Stimulated activated CD4-positive, alpha-beta T cell treated with anti-CD3 and anti-CD28 coated beads, Interleukin-12 subunit alpha, Interleukin-12 subunit beta, amount 100 ng/mL, for 4 hours (primary cell): ENCODE results near the gene CACNA1D.
"Not testable (repeated sequence)": the region's sequence is repeated elsewhere in the genome, so short reads cannot be mapped to it uniquely, and the experiment has no call there.

ENCODE experiments used
- DNase-seq: peaks from one replicate; pipeline ENCODE4 v3.0.0-alpha.2; 2020

Gene CACNA1D

GRCh38 chr3:53664812-53665211 is 170.4 kb downstream of the CACNA1D start:
- not testable (repeated sequence) for DNase-seq

DNA sequence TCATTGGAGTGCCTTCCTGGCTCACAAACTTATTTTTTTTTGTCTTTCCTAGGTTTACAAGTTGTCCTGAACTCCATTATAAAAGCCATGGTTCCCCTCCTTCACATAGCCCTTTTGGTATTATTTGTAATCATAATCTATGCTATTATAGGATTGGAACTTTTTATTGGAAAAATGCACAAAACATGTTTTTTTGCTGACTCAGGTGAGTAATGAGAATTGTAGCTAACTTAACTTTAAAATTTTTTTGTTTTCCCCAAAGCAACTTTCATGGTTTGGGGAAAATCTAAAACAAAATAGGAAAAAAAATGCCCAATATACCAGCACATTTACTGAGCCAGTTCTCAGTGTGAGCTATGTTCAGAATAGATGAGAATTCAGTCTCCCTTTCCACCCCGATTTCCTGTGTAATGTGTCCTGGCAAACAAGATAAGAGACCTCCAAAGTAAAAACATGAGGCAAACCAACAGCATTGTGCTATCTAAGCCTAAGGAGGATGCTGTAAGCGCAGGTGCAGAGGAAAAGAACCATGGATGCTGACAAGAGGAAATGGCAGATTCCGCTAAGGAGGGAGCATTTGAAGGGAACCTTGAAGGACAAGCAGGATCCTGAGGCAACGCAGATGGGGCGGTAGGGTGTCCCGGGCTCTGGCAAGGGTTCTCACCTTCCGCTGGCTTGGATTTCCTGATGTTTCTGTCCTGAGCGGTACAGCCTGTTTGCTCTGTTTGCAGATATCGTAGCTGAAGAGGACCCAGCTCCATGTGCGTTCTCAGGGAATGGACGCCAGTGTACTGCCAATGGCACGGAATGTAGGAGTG is 171.4 kb downstream of the CACNA1D start:
- DNase-seq: no peak

DNA sequence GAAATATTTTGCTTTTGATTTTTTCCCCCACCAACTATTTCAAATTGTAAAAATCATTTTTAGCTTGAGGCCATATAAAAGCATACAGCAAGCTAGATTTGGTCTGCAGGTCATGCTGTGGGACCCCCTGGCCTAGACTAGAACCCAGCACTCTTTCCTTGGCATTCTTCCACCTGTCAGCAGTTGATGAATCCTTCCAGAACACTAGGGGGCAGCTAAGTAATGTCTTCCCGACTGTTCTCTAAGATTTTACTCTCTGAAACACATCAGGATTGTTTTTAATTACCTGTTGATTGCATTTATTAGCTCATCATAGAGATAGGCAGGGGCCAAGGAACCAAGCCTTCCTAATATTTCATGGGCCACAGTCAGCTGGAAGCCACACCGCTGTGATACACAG is 174.5 kb downstream of the CACNA1D start:
- no peak for DNase-seq

- DNase-seq: no peak
Observed at GRCh38 chr3:53670721-53671120, 176.3 kb downstream of the CACNA1D start.

DNA sequence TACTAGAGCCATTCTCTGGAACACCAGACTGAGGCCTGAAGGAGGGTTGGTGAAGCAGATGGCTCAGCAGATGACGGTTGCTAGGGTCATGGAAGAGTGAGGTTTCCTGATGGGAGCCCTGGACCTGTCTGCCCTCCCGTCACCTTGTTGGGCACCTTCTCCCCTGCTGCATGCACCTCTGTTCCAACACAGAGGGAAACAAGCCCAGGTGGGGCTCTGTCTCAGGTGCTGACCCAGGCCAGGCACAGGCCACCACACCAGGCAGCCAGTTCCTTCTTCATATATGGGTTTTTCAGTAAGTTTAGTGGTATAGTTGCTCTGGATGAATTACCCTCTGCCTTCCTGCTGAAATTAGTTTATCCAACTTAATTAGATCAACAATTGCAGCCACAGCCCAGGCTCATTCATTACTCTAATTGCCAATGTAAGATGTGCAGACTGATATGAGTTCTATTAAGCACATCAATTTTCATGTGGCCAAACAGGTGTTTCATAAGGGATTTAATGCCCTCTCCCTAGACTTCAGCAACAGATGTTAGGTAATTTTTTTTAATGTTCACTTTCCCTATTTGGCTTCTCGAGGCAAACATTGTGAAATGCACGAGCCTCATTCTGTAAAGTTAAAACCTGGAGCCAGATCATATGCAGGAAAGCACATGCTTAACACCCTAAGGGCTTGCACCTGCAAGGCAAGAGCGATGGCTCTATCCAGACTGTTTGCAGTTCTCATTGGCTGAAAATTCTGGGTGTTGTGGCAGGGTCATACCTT is 177.0 kb downstream of the CACNA1D start:
- DNase-seq: no peak

- DNase-seq: no peak
Observed at GRCh38 chr3:53671961-53672299, 177.5 kb downstream of the CACNA1D start.

DNA sequence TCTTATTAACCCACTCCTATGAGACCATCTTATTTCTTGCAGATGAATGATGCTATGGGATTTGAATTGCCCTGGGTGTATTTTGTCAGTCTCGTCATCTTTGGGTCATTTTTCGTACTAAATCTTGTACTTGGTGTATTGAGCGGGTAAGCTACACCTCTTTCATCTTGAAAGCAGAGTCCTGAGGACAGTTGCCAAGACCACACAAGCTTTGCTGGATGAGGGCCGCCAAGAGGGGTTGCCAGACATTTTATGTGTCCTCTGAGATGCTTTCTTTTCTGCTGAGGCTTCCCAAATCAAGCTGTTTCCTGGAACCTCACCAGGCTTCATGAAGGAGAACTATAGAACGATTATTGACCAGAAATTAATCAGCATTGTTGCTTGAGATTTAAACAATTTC is 178.6 kb downstream of the CACNA1D start:
- no peak for DNase-seq

GRCh38 chr3:53673722-53674350 is 179.4 kb downstream of the CACNA1D start:
- no peak for DNase-seq

GRCh38 chr3:53674582-53674981 is 180.2 kb downstream of the CACNA1D start:
- no peak for DNase-seq

GRCh38 chr3:53675022-53675697 is 180.7 kb downstream of the CACNA1D start:
- DNase-seq: no peak

- no peak for DNase-seq
Observed at GRCh38 chr3:53675942-53676341, 181.5 kb downstream of the CACNA1D start.

GRCh38 chr3:53677413-53677812 is 183.0 kb downstream of the CACNA1D start:
- no peak for DNase-seq

- DNase-seq: no peak
Observed at GRCh38 chr3:53680028-53680427, 185.6 kb downstream of the CACNA1D start.

DNA sequence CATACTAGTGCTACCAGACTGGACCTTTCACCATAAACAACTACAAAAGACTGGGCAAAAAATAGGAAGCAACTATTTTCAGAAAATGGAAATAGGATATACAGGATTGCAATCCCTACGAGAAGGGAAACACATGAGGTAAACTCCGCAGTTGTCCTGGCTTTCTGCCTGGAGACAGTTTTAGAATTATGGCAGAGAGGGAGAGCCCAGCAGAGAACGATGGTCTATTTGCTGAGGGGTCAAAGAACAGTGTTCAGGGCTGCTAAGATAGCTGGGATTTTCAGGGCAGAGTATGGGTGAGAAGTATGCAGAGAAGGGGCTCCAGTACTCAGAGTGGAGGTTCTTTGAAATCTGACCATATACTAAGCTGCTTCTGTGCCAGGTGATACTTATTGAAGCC is 188.4 kb downstream of the CACNA1D start:
- DNase-seq: no peak

DNA sequence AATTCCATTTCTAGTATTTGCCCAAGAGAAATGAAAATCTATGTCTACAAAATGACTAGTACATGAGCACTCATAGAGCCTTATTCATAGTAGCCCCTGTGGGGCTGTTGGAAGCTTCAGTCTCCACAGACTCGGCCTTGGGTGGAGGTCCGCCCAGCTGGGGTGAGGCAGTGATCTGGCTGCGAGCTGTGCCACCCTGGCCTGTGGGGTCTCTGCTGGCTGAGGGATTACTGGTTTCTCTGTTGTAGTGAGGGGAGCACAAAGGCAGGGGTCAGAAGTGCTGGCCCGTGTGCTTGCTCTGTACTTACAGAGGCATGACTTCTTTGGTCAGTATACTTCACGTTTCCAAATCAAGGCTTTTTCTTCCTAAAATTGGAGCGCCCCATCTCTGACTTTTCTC is 193.7 kb downstream of the CACNA1D start:
- DNase-seq: no peak

DNA sequence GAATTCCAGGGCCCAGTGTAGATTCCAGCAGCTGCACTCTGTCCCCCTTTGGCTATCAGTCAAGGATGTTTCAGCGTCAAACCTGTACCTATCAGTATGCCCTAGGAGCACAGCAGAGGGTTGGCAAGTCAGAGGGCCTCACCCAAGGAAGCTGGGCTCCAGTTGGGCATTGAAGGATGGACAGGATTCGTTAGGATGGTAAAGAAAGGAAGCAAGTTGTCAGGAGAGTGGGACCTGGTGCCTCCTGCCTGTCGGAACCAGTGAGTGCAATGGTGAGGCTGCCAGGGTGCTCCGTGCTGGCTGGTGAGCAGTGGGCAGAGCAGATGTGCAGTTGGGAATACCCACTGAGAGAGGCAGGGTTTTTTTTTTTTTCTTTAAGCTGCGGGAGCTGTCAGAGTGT is 194.6 kb downstream of the CACNA1D start:
- DNase-seq: no peak

GRCh38 chr3:53689681-53690080 is 195.3 kb downstream of the CACNA1D start:
- DNase-seq: no peak

- DNase-seq: no peak
Observed at GRCh38 chr3:53690521-53690920, 196.1 kb downstream of the CACNA1D start.

GRCh38 chr3:53691349-53691748 is 196.9 kb downstream of the CACNA1D start:
- DNase-seq: no peak

GRCh38 chr3:53691885-53692284 is 197.5 kb downstream of the CACNA1D start:
- no peak for DNase-seq

GRCh38 chr3:53693451-53693850 is 199.0 kb downstream of the CACNA1D start:
- no peak for DNase-seq

DNA sequence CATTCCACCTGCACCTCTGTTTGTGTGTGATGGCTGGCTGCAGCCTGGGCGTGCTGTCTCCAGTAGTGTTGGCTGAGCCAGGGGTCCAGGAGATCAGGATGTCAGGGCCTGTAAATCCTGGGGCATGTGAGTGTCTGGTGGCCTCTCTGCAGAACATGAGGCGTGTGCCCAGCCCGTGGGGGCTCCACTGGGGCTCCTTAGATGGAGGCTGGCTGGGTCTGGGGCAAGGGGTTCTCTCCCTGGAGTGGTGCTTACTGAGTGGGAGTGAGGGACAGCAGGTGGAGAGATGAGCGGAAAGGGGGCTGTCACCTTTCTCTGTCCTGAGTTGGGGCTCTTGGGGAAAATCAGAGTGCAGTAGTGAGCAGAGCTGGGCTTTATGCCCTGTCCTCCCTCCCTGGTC is 199.6 kb downstream of the CACNA1D start:
- DNase-seq: no peak

- no peak for DNase-seq
Observed at GRCh38 chr3:53694666-53695323, 200.4 kb downstream of the CACNA1D start.
